OCI-LY3 (cell line): ENCODE data around the gene PTRH1.

Experiments used
- H2AFZ ChIP-seq: fragments of 200-600, 300-600 bp; shearing (Covaris generic); 2 replicates; pipeline ENCODE4 v1.6.0; 2014; ENCODE audit warnings: antibody characterized with exemption, low read depth, low read length
- H3K27ac ChIP-seq: fragments of 200-600, 300-600 bp; sonication (generic); 2 replicates; pipeline ENCODE4 v1.5.1; 2014; ENCODE audit warnings: mild to moderate bottlenecking, low read length, moderate library complexity, mixed read lengths
- H3K27me3 ChIP-seq: fragments of 200-600, 300-600 bp; sonication (generic); 2 replicates; pipeline ENCODE4 v1.6.1; 2014; ENCODE audit warnings: low read depth, low read length, mixed read lengths
- H3K36me3 ChIP-seq: fragments of 200-600, 300-600 bp; sonication (generic); replicated peaks from 2 replicates; pipeline ENCODE3; 2014; ENCODE audit warnings: low read depth, low read length, mixed read lengths
- H3K4me1 ChIP-seq: fragments of 300-600, 200-600 bp; sonication (generic); 2 replicates; pipeline ENCODE4 v1.6.1; 2014; ENCODE audit warnings: low read length, mixed read lengths
- H3K4me2 ChIP-seq: fragments of 200-600, 300-600 bp; sonication (generic); 2 replicates; pipeline ENCODE4 v1.6.1; 2014; ENCODE audit warnings: low read length, mixed read lengths
- H3K4me3 ChIP-seq: fragments of 300-600, 200-600 bp; sonication (generic); 2 replicates; pipeline ENCODE4 v1.5.1; 2014; ENCODE audit warnings: antibody characterized with exemption, mild to moderate bottlenecking, low read length, moderate library complexity
- H3K79me2 ChIP-seq: fragments of 300-600, 200-600 bp; shearing (Covaris generic); 2 replicates; pipeline ENCODE4 v1.6.1; 2014; ENCODE audit warnings: mild to moderate bottlenecking, low read length, mixed read lengths
- H3K9ac ChIP-seq: fragments of 300-600, 200-600 bp; shearing (Covaris generic); 2 replicates; pipeline ENCODE4 v1.6.0; 2014; ENCODE audit warnings: mild to moderate bottlenecking, low read length, moderate library complexity
- H3K9me3 ChIP-seq: fragments of 200-600, 300-600 bp; shearing (Covaris generic); 2 replicates; pipeline ENCODE4 v1.6.1; 2014; ENCODE audit warnings: low read length, mixed read lengths; ENCODE audit not compliant: insufficient read depth
- H4K20me1 ChIP-seq: fragments of 200-600, 300-600 bp; sonication (generic); 2 replicates; pipeline ENCODE4 v1.6.1; 2016; ENCODE audit warnings: low read length, mixed read lengths; ENCODE audit not compliant: insufficient read depth
- EZH2phosphoT487 ChIP-seq: fragments of 200-600 bp; shearing (Covaris generic); IDR thresholded peaks from 2 replicates; pipeline ENCODE4 v1.6.1; 2018; ENCODE audit warnings: antibody characterized with exemption, mixed run types, low read depth
- TF ChIP-seq, protein P1 (sequence below): fragments of 200-600, 300-600 bp; sonication (generic); IDR thresholded peaks from 2 replicates; pipeline ENCODE4 v1.5.1; 2014; ENCODE audit warnings: antibody characterized with exemption, low read length, low read depth

Gene PTRH1

GRCh38 chr9:127721391-127721821, 5.9 kb upstream of the PTRH1 start:
- Histone ChIP-seq H3K9me3 (no peaks in the 10 kb centered on the region), H3K4me2 (no peak overlapping the region), H2AFZ (no peak overlapping the region), H4K20me1 (no peaks in the 10 kb centered on the region), H3K4me1 (no peaks in the 10 kb centered on the region), H3K27me3 (peaks cover 4% of the 10 kb centered on the region), H3K9ac (no peak overlapping the region), H3K79me2 (no peaks in the 10 kb centered on the region), H3K27ac (no peak overlapping the region), H3K36me3 (no peaks in the 10 kb centered on the region), H3K4me3 (no peak overlapping the region)
- TF ChIP-seq, protein P1, sequence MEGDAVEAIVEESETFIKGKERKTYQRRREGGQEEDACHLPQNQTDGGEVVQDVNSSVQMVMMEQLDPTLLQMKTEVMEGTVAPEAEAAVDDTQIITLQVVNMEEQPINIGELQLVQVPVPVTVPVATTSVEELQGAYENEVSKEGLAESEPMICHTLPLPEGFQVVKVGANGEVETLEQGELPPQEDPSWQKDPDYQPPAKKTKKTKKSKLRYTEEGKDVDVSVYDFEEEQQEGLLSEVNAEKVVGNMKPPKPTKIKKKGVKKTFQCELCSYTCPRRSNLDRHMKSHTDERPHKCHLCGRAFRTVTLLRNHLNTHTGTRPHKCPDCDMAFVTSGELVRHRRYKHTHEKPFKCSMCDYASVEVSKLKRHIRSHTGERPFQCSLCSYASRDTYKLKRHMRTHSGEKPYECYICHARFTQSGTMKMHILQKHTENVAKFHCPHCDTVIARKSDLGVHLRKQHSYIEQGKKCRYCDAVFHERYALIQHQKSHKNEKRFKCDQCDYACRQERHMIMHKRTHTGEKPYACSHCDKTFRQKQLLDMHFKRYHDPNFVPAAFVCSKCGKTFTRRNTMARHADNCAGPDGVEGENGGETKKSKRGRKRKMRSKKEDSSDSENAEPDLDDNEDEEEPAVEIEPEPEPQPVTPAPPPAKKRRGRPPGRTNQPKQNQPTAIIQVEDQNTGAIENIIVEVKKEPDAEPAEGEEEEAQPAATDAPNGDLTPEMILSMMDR, result no peak
- no peak for TF ChIP-seq EZH2phosphoT487

- no peak for TF ChIP-seq EZH2phosphoT487
- Histone ChIP-seq H3K79me2 (no peaks in the 10 kb centered on the region), H3K27me3 (peaks cover 4% of the 10 kb centered on the region), H3K4me3 (no peak overlapping the region), H4K20me1 (no peaks in the 10 kb centered on the region), H3K9ac (no peak overlapping the region), H3K9me3 (no peaks in the 10 kb centered on the region), H2AFZ (no peak overlapping the region), H3K4me2 (no peak overlapping the region), H3K27ac (no peak overlapping the region), H3K36me3 (no peaks in the 10 kb centered on the region), H3K4me1 (0 out of 2 replicates have a peak, but pooled peaks cover 4% of the 10 kb centered on the region)
These were observed 5.4 kb upstream of the PTRH1 start for GRCh38 chr9:127720865-127721227.

DNA sequence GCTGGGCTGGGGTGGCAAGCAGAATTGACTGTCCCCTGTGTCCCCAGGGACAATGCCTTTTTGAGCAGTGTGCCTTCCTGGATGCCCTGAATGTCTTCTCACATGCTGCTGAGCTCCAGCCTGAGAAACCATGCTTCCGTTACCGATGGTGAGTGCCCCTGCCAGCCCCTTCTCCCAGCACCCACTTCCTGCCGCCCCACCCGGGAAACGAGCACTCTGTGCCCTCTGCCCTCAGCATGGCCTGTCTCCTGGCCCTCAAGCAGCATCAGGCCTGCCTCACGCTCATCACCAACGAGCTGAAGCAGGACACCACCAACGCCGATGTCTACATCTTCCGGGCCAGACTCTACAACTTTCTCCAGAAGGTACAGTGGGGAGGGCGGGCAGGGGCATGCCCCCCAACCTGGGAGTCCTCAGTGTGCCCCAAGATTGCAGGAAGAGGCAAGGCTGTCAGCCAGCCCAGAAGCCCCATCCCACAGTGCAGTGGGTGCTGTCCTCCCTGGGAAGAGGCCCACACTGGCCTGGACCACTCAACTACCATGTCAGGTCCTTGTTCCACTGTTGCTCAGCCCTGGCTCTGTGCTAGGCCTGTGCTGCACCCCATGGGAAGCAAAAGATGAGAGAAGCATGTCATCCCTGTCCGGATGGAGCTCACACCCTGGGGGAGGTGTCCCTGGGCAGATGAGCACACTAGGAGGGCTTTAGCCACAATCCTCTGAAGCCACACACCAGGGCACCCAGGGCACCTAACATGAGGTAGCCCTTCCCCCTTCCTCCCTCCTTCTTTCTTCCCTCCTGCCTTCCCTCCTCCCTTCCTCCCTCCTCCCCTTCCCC, 4.8 kb upstream of the PTRH1 start:
- H3K27me3 ChIP-seq, result peaks cover 4% of the 10 kb centered on the region
- no peak overlapping the region for H3K9ac ChIP-seq
- no peaks in the 10 kb centered on the region for H3K79me2 ChIP-seq
- no peaks in the 10 kb centered on the region for H3K9me3 ChIP-seq
- H2AFZ ChIP-seq, result no peak overlapping the region
- no peaks in the 10 kb centered on the region for H4K20me1 ChIP-seq
- H3K4me3 ChIP-seq, result no peak overlapping the region
- H3K4me1 ChIP-seq, result 0 out of 2 replicates have a peak, but pooled peaks cover 4% of the 10 kb centered on the region
- H3K4me2 ChIP-seq, result no peak overlapping the region
- TF ChIP-seq, protein P1, result no peak
- TF ChIP-seq EZH2phosphoT487, result no peak
- no peak overlapping the region for H3K27ac ChIP-seq
- H3K36me3 ChIP-seq, result no peaks in the 10 kb centered on the region

DNA sequence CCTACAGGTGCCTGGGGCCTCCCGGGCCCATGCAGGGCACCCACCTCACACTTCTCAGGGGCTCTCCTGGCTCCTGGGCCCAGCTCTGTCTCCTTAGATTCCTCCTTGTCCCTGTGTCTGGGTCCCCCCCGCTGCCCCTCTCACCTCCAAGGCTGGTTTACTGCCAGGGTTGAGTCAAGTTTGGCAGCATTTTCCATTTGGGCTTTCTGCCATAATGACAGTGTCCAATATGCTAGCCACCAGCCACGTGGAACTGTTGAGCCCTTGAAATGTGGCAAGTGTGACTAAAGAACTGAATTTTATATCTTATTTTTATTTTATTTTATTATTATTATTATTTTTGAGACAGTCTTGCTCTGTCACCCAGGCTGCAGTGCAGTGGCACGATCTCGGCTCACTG, 2.3 kb upstream of the PTRH1 start:
- H3K4me1 ChIP-seq, result peaks cover 8% of the 10 kb centered on the region
- no peak overlapping the region for H2AFZ ChIP-seq
- H3K9me3 ChIP-seq, result no peaks in the 10 kb centered on the region
- H3K4me3 ChIP-seq, result no peak overlapping the region
- no peak overlapping the region for H3K9ac ChIP-seq
- H3K27ac ChIP-seq, result no peak overlapping the region
- no peaks in the 10 kb centered on the region for H3K79me2 ChIP-seq
- H4K20me1 ChIP-seq, result no peaks in the 10 kb centered on the region; the same call in 1 of the 2 replicates
- H3K36me3 ChIP-seq, result no peaks in the 10 kb centered on the region
- peaks cover 4% of the 10 kb centered on the region for H3K27me3 ChIP-seq
- no peak for TF ChIP-seq EZH2phosphoT487
- TF ChIP-seq, protein P1, result no peak
- no peak overlapping the region for H3K4me2 ChIP-seq
